Activated T-cell treated with anti-CD3 and anti-CD28 coated beads, Interleukin-2, amount 50 U/mL, for 72 hours (primary cell): ENCODE measurements around the gene SSBP2. TPM values are rescaled to one million over a fixed set of nuclear protein-coding genes. Genes with fewer than 3 reads are reported as not detected.

Experiments used
- ATAC-seq, 2 donors: fragments of 150-1000 bp; cut with Tn5 transposase; replicated peaks in 1 of 2; 2 replicates each; pipeline ENCODE4 v1.10.0; 2021; ENCODE audit warnings: moderate library complexity in 2 of 2, mild to moderate bottlenecking in 1 of 2
- DNase-seq, 2 donors: peaks; one replicate each; pipeline ENCODE4 v3.0.0; 2021 to 2022; ENCODE audit warnings: mixed read lengths in 1 of 2
- H3K27ac Mint-ChIP-seq: one replicate; pipeline ENCODE4 v1.8.0; 2022; ENCODE audit warnings: mild to moderate bottlenecking, moderate library complexity, mixed read lengths
- H3K27me3 Mint-ChIP-seq: one replicate; pipeline ENCODE4 v1.8.0; 2022; ENCODE audit warnings: low read depth, mixed read lengths
- H3K36me3 Mint-ChIP-seq, 2 donors: one replicate each; pipeline ENCODE4 v1.8.0; 2022; ENCODE audit warnings: mixed read lengths in 2 of 2, mild to moderate bottlenecking in 1 of 2; ENCODE audit not compliant: insufficient read depth in 2 of 2
- H3K4me1 Mint-ChIP-seq: one replicate; pipeline ENCODE4 v1.8.0; 2022; ENCODE audit warnings: low read depth, mixed read lengths
- H3K4me3 Mint-ChIP-seq, 2 donors: one replicate each; pipeline ENCODE4 v1.8.0; 2022; ENCODE audit warnings: mild to moderate bottlenecking in 2 of 2, mixed read lengths in 2 of 2, moderate library complexity in 2 of 2
- H3K9me3 Mint-ChIP-seq, 2 donors: one replicate each; pipeline ENCODE4 v1.8.0; 2022; ENCODE audit warnings: mixed read lengths in 2 of 2
- total RNA-seq, 2 donors: library from RNA; stranded (reverse); gene quantifications; one replicate each; pipeline ENCODE4 v1.2.3, GENCODE V29; 2022

SSBP2 gene
- total RNA-seq, 2 donors from 2014 or later = 13.5 to 17.5 TPM

GRCh38 chr5:81389025-81389424 lies 361.9 kb downstream of the SSBP2 start:
- Mint-ChIP-seq H3K27ac (no peak overlapping the region), H3K4me3 (no peak overlapping the region), H3K4me1 (peaks cover 5% of the 10 kb centered on the region), H3K27me3 (peaks cover 43% of the 10 kb centered on the region), H3K9me3 (no peaks in the 10 kb centered on the region), H3K36me3 (no peaks in the 10 kb centered on the region)
- no peak for ATAC-seq
- DNase-seq = no peak

GRCh38 chr5:81388169-81388568 lies 362.7 kb downstream of the SSBP2 start:
- Mint-ChIP-seq H3K4me3 (no peak overlapping the region), H3K27ac (no peak overlapping the region), H3K9me3 (no peaks in the 10 kb centered on the region), H3K27me3 (peaks cover 38% of the 10 kb centered on the region), H3K4me1 (no peaks in the 10 kb centered on the region), H3K36me3 (no peaks in the 10 kb centered on the region)
- ATAC-seq (no peak), DNase-seq (no peak)

GRCh38 chr5:81383867-81384266 lies 367.0 kb downstream of the SSBP2 start:
- peaks cover 7% of the 10 kb centered on the region for H3K27me3 Mint-ChIP-seq
- no peak for ATAC-seq
- H3K36me3 Mint-ChIP-seq = no peaks in the 10 kb centered on the region
- H3K27ac Mint-ChIP-seq = no peak overlapping the region
- no peak overlapping the region for H3K4me3 Mint-ChIP-seq
- no peaks in the 10 kb centered on the region for H3K4me1 Mint-ChIP-seq
- DNase-seq = no peak
- no peaks in the 10 kb centered on the region for H3K9me3 Mint-ChIP-seq

GRCh38 chr5:81371354-81371876 lies 379.5 kb downstream of the SSBP2 start:
- DNase-seq (no peak), ATAC-seq (no peak)
- Mint-ChIP-seq H3K27me3 (peaks cover 23% of the 10 kb centered on the region), H3K9me3 (no peaks in the 10 kb centered on the region), H3K4me1 (no peaks in the 10 kb centered on the region), H3K27ac (no peak overlapping the region), H3K4me3 (no peak overlapping the region), H3K36me3 (no peaks in the 10 kb centered on the region)

- Mint-ChIP-seq H3K4me3 (no peak overlapping the region), H3K4me1 (no peaks in the 10 kb centered on the region), H3K9me3 (no peaks in the 10 kb centered on the region), H3K36me3 (no peaks in the 10 kb centered on the region), H3K27ac (no peak overlapping the region), H3K27me3 (peaks cover 21% of the 10 kb centered on the region)
- ATAC-seq = no peak
- no peak for DNase-seq
Observed at GRCh38 chr5:81370912-81371311, 380.0 kb downstream of the SSBP2 start.

GRCh38 chr5:81365541-81365940 lies 385.4 kb downstream of the SSBP2 start:
- H3K4me3 Mint-ChIP-seq = no peak overlapping the region
- H3K36me3 Mint-ChIP-seq = no peaks in the 10 kb centered on the region
- peaks cover 13% of the 10 kb centered on the region for H3K27me3 Mint-ChIP-seq
- H3K9me3 Mint-ChIP-seq = no peaks in the 10 kb centered on the region
- H3K27ac Mint-ChIP-seq = no peak overlapping the region
- no peaks in the 10 kb centered on the region for H3K4me1 Mint-ChIP-seq
- no peak for ATAC-seq
- no peak for DNase-seq

GRCh38 chr5:81363093-81363871 lies 387.6 kb downstream of the SSBP2 start:
- Mint-ChIP-seq H3K4me3 (no peak overlapping the region), H3K4me1 (no peaks in the 10 kb centered on the region), H3K36me3 (no peaks in the 10 kb centered on the region), H3K9me3 (no peaks in the 10 kb centered on the region), H3K27me3 (peaks cover 13% of the 10 kb centered on the region), H3K27ac (no peak overlapping the region)
- ATAC-seq = no peak
- DNase-seq = no peak

Other genes with a start within 250 kb of the SSBP2 start
- 10 to 100 TPM in 1 of 2 donors, 1 to 10 TPM in 1; 8.5 to 11.7 TPM for gene ATG10, start 220.9 kb upstream of the SSBP2 start, total RNA-seq